Type B pancreatic cell (in vitro differentiated cells): Measurements from ENCODE around the gene LGSN. TPM values are rescaled to one million over a fixed set of nuclear protein-coding genes. Genes with fewer than 3 reads are reported as not detected.
A peak's percentile ranks its signal among the peaks of the same experiment; 100 is the strongest.
"Not testable (repeated sequence)": the region's sequence is repeated elsewhere in the genome, so short reads cannot be mapped to it uniquely, and the experiment has no call there.

Experiments
- DNase-seq: peaks from one replicate; pipeline ENCODE4 v3.0.0; 2021; ENCODE audit warnings: mixed read lengths; ENCODE audit not compliant: unreplicated experiment; ENCODE audit errors: extremely low spot score
- H3K27ac Mint-ChIP-seq: 2 replicates; pipeline ENCODE4 v1.8.0; 2021; ENCODE audit warnings: mild to moderate bottlenecking, mixed read lengths
- H3K27me3 Mint-ChIP-seq: 2 replicates; pipeline ENCODE4 v1.8.0; 2021; ENCODE audit warnings: mixed read lengths
- H3K36me3 Mint-ChIP-seq: 2 replicates; pipeline ENCODE4 v1.8.0; 2021; ENCODE audit warnings: mixed read lengths
- H3K4me1 Mint-ChIP-seq: one replicate; pipeline ENCODE4 v1.8.0; 2021; ENCODE audit warnings: mixed read lengths; ENCODE audit not compliant: unreplicated experiment
- H3K4me3 Mint-ChIP-seq: 2 replicates; pipeline ENCODE4 v1.8.0; 2021; ENCODE audit warnings: mild to moderate bottlenecking, mixed read lengths
- H3K9me3 Mint-ChIP-seq: 2 replicates; pipeline ENCODE4 v1.8.0; 2021; ENCODE audit warnings: mixed read lengths
- CTCF ChIP-seq: fragments of 200-600 bp; sonication (generic); conservative IDR thresholded peaks from 2 replicates; pipeline ENCODE4 v1.5.0; 2021; ENCODE audit warnings: antibody characterized with exemption, mild to moderate bottlenecking
- total RNA-seq: library from RNA; stranded (reverse); gene quantifications from 2 replicates; pipeline ENCODE4 v1.2.1, GENCODE V29; 2021; ENCODE audit warnings: low replicate concordance

LGSN gene
- total RNA-seq, 1 donor from 2014 or later = not detected

- no peak for DNase-seq
- Mint-ChIP-seq H3K27me3 (peaks cover 4% of the 10 kb centered on the region), H3K27ac (no peak overlapping the region), H3K9me3 (no peaks in the 10 kb centered on the region), H3K4me1 (peaks cover 8% of the 10 kb centered on the region), H3K36me3 (no peaks in the 10 kb centered on the region), H3K4me3 (no peak overlapping the region)
- TF ChIP-seq CTCF = no peak
Measured at GRCh38 chr6:63280639-63281180, 39.1 kb downstream of the LGSN start.

- no peak overlapping the region for H3K4me3 Mint-ChIP-seq
- H3K27me3 Mint-ChIP-seq = peaks cover 4% of the 10 kb centered on the region
- no peaks in the 10 kb centered on the region for H3K9me3 Mint-ChIP-seq
- peaks cover 8% of the 10 kb centered on the region for H3K4me1 Mint-ChIP-seq
- no peak for DNase-seq
- no peak overlapping the region for H3K27ac Mint-ChIP-seq
- no peaks in the 10 kb centered on the region for H3K36me3 Mint-ChIP-seq
- no peak for TF ChIP-seq CTCF
Measured at GRCh38 chr6:63278916-63279315, 40.9 kb downstream of the LGSN start.

- H3K27ac Mint-ChIP-seq = no peak overlapping the region
- no peak for DNase-seq
- H3K27me3 Mint-ChIP-seq = peaks cover 7% of the 10 kb centered on the region
- no peaks in the 10 kb centered on the region for H3K36me3 Mint-ChIP-seq
- no peak for TF ChIP-seq CTCF
- H3K4me3 Mint-ChIP-seq = no peak overlapping the region
- no peaks in the 10 kb centered on the region for H3K4me1 Mint-ChIP-seq
- no peaks in the 10 kb centered on the region for H3K9me3 Mint-ChIP-seq
Measured at GRCh38 chr6:63275953-63276352, 43.8 kb downstream of the LGSN start.

- H3K36me3 Mint-ChIP-seq, H3K4me1 Mint-ChIP-seq, DNase-seq, H3K4me3 Mint-ChIP-seq, H3K27ac Mint-ChIP-seq, H3K9me3 Mint-ChIP-seq, H3K27me3 Mint-ChIP-seq: not testable (repeated sequence)
Measured at GRCh38 chr6:63274795-63275430, 44.9 kb downstream of the LGSN start.

GRCh38 chr6:63272397-63272796 lies 47.4 kb downstream of the LGSN start:
- H3K4me3 Mint-ChIP-seq = no peak overlapping the region
- peaks cover 6% of the 10 kb centered on the region for H3K27me3 Mint-ChIP-seq
- no peak overlapping the region for H3K27ac Mint-ChIP-seq
- no peaks in the 10 kb centered on the region for H3K4me1 Mint-ChIP-seq
- no peak for DNase-seq
- no peaks in the 10 kb centered on the region for H3K36me3 Mint-ChIP-seq
- no peaks in the 10 kb centered on the region for H3K9me3 Mint-ChIP-seq
- peak; percentile 80 for TF ChIP-seq CTCF

- Mint-ChIP-seq H3K4me3 (no peak overlapping the region), H3K4me1 (no peaks in the 10 kb centered on the region), H3K9me3 (no peaks in the 10 kb centered on the region), H3K27ac (no peak overlapping the region), H3K36me3 (no peaks in the 10 kb centered on the region), H3K27me3 (peaks cover 2% of the 10 kb centered on the region)
- DNase-seq = no peak
- TF ChIP-seq CTCF = no peak
Measured at GRCh38 chr6:63269470-63269869, 50.3 kb downstream of the LGSN start.
